Hepatocyte (in vitro differentiated cells): ENCODE results near the gene SMIM38. TPM values are rescaled to one million over a fixed set of nuclear protein-coding genes. Genes with fewer than 3 reads are reported as not detected.

Source experiments
- DNase-seq: peaks from one replicate; pipeline ENCODE4 v3.0.0-alpha.2; 2016; ENCODE audit warnings: low spot score
- H2AFZ ChIP-seq: fragments of 200-600 bp; sonication (generic); 2 replicates; pipeline ENCODE4 v1.6.0; 2016; ENCODE audit warnings: antibody characterized with exemption, mild to moderate bottlenecking
- H3K27ac ChIP-seq: fragments of 200-600 bp; sonication (generic); 2 replicates; pipeline ENCODE4 v1.5.1; 2016; ENCODE audit warnings: mild to moderate bottlenecking
- H3K27me3 ChIP-seq: fragments of 200-600 bp; sonication (generic); 2 replicates; pipeline ENCODE4 v1.6.1; 2016
- H3K36me3 ChIP-seq: fragments of 200-600 bp; sonication (generic); replicated peaks from 2 replicates; pipeline ENCODE4 v1.5.1; 2016; ENCODE audit warnings: low read depth; ENCODE audit not compliant: insufficient read depth
- H3K4me1 ChIP-seq: fragments of 200-600 bp; sonication (generic); 2 replicates; pipeline ENCODE4 v1.5.1; 2016; ENCODE audit warnings: mild to moderate bottlenecking, moderate library complexity; ENCODE audit not compliant: insufficient read depth
- H3K4me2 ChIP-seq: fragments of 200-600 bp; sonication (generic); 2 replicates; pipeline ENCODE4 v1.6.0; 2016
- H3K4me3 ChIP-seq: fragments of 200-600 bp; sonication (generic); 2 replicates; pipeline ENCODE4 v1.5.1; 2016; ENCODE audit warnings: mild to moderate bottlenecking
- H3K79me2 ChIP-seq: fragments of 200-600 bp; sonication (generic); 2 replicates; pipeline ENCODE4 v1.6.0; 2017; ENCODE audit warnings: mild to moderate bottlenecking
- H3K9me2 ChIP-seq: fragments of 200-600 bp; sonication (generic); replicated peaks from 2 replicates; pipeline ENCODE4 v1.6.0; 2017; ENCODE audit warnings: mild to moderate bottlenecking; ENCODE audit not compliant: insufficient read depth
- H3K9me3 ChIP-seq: fragments of 200-600 bp; sonication (generic); 2 replicates; pipeline ENCODE4 v1.5.1; 2016; ENCODE audit warnings: low read depth, mild to moderate bottlenecking
- H4K20me1 ChIP-seq: fragments of 200-600 bp; sonication (generic); 2 replicates; pipeline ENCODE4 v1.6.0; 2016; ENCODE audit warnings: mild to moderate bottlenecking; ENCODE audit not compliant: insufficient read depth, poor library complexity, severe bottlenecking
- EZH2 ChIP-seq: fragments of 200-600 bp; sonication (generic); IDR thresholded peaks from 2 replicates; pipeline ENCODE4 v1.6.1; 2016; ENCODE audit warnings: antibody characterized with exemption, mild to moderate bottlenecking, borderline replicate concordance
- EZH2phosphoT487 ChIP-seq: fragments of 200-600 bp; sonication (generic); IDR thresholded peaks from one replicate; pipeline ENCODE4 v1.6.1; 2018; ENCODE audit warnings: antibody characterized with exemption, mild to moderate bottlenecking, low read depth, moderate library complexity; ENCODE audit not compliant: unreplicated experiment, severe bottlenecking
- WGBS: methylation state at CpG from one replicate; pipeline ENCODE4 v1.1.6; 2016; ENCODE audit warnings: low lambda C conversion rate; ENCODE audit errors: missing lambda C conversion rate; 5-methylcytosine and 5-hydroxymethylcytosine counted together
- polyA plus RNA-seq: library from polyadenylated mRNA; unstranded; fragments of >200 nt; fragmentation: Nextera tagmentation; extraction: Ambion mirVana; gene quantifications from 2 replicates; pipeline ENCODE4 v1.2.1, GENCODE V29; 2016
- total RNA-seq: library from RNA; depleted of rRNA; stranded (reverse); fragments of >200 nt; gene quantifications from 2 replicates; pipeline ENCODE4 v1.2.3, GENCODE V29; 2014
- TF ChIP-seq, protein P1 (sequence below): fragments of 200-600 bp; sonication (generic); IDR thresholded peaks from 2 replicates; pipeline ENCODE4 v1.5.1; 2016; ENCODE audit warnings: antibody characterized with exemption, mild to moderate bottlenecking; ENCODE audit not compliant: poor library complexity

The SMIM38 gene
- total and polyA plus RNA-seq, 2 experiments from 2014 or later: 0.64 to 0.70 TPM

DNA sequence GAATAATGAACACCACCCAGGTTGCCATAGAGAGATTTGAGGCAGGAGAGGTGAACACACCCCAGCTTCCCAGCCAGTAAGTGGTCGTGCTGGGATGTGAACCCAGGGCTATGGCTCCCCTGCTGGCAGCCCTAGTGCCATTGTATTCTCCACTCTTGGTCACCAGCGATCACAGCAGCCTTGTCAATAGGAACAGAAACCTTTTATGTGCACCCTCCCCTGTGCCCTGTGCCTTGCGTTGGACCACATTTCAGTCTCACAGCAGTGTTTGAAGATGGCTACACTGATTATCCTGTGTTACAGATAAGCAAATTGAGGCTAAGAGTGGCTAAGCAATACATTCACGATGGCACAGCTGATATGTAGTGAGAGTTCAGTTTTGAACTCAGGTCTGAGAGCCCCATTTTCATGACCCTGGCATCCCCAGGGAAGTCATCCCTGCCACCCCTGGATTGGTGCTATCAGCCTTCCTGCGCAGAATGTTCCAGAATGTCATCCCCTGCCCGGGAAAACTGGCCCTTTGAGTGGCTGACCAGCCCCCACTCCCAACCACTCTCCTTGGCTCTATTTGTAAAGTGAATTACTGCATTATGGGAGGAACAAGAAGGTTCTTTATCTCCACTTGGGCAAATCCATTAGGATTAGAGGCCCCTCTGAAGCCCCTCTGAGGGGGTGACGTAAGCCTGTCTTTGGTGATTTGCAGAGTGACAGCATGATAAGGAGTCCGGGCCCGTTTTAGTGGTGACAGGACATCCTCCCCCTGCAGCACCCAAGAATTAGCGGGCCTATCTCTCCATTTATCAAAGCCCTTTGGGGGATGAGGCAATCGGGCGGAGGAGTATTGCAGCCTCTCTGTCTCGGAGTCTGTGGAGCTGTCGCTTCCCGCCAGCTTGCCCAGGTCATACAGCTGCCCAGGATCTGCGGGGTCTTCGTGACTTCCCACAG, 30.9 kb downstream of the SMIM38 start:
- no peak overlapping the region for H2AFZ ChIP-seq
- H3K4me1 ChIP-seq: no peaks in the 10 kb centered on the region
- H3K36me3 ChIP-seq: no peaks in the 10 kb centered on the region
- no peak overlapping the region for H3K27ac ChIP-seq
- no peak for DNase-seq
- H3K9me2 ChIP-seq: no peaks in the 10 kb centered on the region
- H3K79me2 ChIP-seq: no peaks in the 10 kb centered on the region
- no peaks in the 10 kb centered on the region for H3K9me3 ChIP-seq
- no peaks in the 10 kb centered on the region for H3K27me3 ChIP-seq
- H3K4me3 ChIP-seq: no peak overlapping the region
- TF ChIP-seq, protein P1, sequence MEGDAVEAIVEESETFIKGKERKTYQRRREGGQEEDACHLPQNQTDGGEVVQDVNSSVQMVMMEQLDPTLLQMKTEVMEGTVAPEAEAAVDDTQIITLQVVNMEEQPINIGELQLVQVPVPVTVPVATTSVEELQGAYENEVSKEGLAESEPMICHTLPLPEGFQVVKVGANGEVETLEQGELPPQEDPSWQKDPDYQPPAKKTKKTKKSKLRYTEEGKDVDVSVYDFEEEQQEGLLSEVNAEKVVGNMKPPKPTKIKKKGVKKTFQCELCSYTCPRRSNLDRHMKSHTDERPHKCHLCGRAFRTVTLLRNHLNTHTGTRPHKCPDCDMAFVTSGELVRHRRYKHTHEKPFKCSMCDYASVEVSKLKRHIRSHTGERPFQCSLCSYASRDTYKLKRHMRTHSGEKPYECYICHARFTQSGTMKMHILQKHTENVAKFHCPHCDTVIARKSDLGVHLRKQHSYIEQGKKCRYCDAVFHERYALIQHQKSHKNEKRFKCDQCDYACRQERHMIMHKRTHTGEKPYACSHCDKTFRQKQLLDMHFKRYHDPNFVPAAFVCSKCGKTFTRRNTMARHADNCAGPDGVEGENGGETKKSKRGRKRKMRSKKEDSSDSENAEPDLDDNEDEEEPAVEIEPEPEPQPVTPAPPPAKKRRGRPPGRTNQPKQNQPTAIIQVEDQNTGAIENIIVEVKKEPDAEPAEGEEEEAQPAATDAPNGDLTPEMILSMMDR: no peak
- TF ChIP-seq EZH2phosphoT487: no peak
- TF ChIP-seq EZH2: no peak
- no peaks in the 10 kb centered on the region for H4K20me1 ChIP-seq
- no peak overlapping the region for H3K4me2 ChIP-seq
- 35% methylated on average over 17 of the region's 17 CpGs for WGBS

DNA sequence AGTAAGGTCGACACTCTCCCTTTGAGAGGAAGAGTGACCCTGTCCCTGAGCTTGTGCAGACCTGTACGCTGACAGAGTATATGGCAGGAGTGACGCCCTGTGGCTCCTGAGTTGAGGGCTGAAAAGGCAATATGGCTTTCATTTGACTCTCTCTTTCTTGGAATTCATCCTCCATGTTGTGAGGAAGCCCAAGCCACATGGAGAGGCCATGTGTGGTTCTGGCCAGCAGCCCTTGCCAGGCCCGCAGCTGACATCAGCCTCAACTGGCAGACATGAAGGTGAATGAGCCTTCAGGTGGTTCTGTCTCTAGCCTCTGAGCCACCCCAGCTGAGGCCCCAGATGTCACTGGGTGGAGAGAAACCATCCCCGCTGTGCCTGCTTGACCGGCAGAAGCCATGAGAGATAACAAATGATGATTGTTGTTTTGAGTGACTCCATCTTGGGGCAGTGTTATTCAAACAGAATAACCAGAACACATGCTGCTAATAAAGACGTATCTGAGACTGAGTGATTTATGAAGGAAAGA, 31.9 kb downstream of the SMIM38 start:
- H3K27ac ChIP-seq: no peak overlapping the region
- DNase-seq: no peak
- no peaks in the 10 kb centered on the region for H3K27me3 ChIP-seq
- TF ChIP-seq EZH2: no peak
- TF ChIP-seq, protein P1: no peak
- TF ChIP-seq EZH2phosphoT487: no peak
- H3K9me2 ChIP-seq: no peaks in the 10 kb centered on the region
- H4K20me1 ChIP-seq: no peaks in the 10 kb centered on the region
- H2AFZ ChIP-seq: no peak overlapping the region
- H3K9me3 ChIP-seq: no peaks in the 10 kb centered on the region
- H3K36me3 ChIP-seq: no peaks in the 10 kb centered on the region
- H3K4me3 ChIP-seq: no peak overlapping the region
- no peak overlapping the region for H3K4me2 ChIP-seq
- no peaks in the 10 kb centered on the region for H3K79me2 ChIP-seq
- 85% methylated on average over 7 of the region's 7 CpGs for WGBS
- H3K4me1 ChIP-seq: no peaks in the 10 kb centered on the region

DNA sequence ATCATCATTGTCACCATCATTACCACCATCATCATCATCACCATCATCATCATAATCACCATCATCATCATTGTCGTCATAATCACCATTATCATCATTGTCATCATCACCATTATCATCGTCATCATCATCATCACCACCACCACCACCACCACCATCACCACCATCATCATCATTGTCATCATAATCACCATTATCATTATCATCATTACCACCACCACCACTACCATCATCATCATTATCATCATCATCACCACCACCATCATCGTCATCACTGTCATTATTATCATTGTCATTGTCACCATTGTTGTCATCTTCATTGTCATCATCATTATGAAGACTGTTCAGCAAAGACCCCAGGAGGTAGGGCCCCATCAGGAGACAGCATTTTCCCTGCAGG, 33.3 kb downstream of the SMIM38 start:
- H2AFZ ChIP-seq: no peak overlapping the region
- H3K9me3 ChIP-seq: no peaks in the 10 kb centered on the region
- H4K20me1 ChIP-seq: no peaks in the 10 kb centered on the region
- no peaks in the 10 kb centered on the region for H3K27me3 ChIP-seq
- no peak overlapping the region for H3K4me3 ChIP-seq
- H3K4me1 ChIP-seq: peaks cover 8% of the 10 kb centered on the region
- WGBS: 77% methylated on average over 3 of the region's 3 CpGs
- H3K36me3 ChIP-seq: no peaks in the 10 kb centered on the region
- no peaks in the 10 kb centered on the region for H3K9me2 ChIP-seq
- no peak overlapping the region for H3K4me2 ChIP-seq
- no peak for DNase-seq
- TF ChIP-seq EZH2phosphoT487 (no peak), EZH2 (no peak)
- TF ChIP-seq, protein P1: no peak
- no peak overlapping the region for H3K27ac ChIP-seq
- no peaks in the 10 kb centered on the region for H3K79me2 ChIP-seq
